AG09319 (cell line): Measurements from ENCODE around the gene DEFB127.
"Not testable (repeated sequence)": the region's sequence is repeated elsewhere in the genome, so short reads cannot be mapped to it uniquely, and the experiment has no call there.

Source experiments
- DNase-seq: peaks from one replicate; pipeline ENCODE4 v3.0.0-alpha.2; 2010; ENCODE audit warnings: low read depth; ENCODE audit errors: extremely low read depth
- CTCF ChIP-seq: IDR thresholded peaks from 2 replicates; pipeline ENCODE4 v1.5.1; 2011; ENCODE audit warnings: low read depth, mild to moderate bottlenecking, inconsistent platforms, low read length, moderate library complexity

DEFB127 gene

DNA sequence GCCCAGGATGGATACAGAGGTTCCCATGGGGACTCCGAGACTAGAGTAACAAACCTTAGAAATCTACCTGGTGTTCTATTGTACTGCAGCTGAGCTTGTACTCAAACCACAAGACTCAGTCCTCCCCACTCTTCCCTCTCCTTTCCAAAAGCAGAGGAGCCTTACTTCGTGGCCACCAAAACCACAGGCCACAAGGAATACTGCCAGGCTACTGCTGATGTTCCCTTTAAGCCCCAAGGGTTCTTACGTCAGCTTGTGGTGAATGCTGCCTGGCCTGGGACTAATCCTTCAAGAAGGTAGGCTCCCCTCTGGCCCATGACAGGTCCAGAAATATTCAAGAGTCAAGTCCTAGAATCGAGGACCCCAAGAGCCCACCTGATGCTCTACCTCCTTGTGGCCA is 42.7 kb downstream of the DEFB127 start:
- no peak for DNase-seq
- no peak for TF ChIP-seq CTCF

GRCh38 chr20:203630-204029 is 46.4 kb downstream of the DEFB127 start:
- not testable (repeated sequence) for DNase-seq
